ENCODE results near the gene MIP.
"Not testable (repeated sequence)": the region's sequence is repeated elsewhere in the genome, so short reads cannot be mapped to it uniquely, and the experiment has no call there.

- TF ChIP-seq, protein P1, sequence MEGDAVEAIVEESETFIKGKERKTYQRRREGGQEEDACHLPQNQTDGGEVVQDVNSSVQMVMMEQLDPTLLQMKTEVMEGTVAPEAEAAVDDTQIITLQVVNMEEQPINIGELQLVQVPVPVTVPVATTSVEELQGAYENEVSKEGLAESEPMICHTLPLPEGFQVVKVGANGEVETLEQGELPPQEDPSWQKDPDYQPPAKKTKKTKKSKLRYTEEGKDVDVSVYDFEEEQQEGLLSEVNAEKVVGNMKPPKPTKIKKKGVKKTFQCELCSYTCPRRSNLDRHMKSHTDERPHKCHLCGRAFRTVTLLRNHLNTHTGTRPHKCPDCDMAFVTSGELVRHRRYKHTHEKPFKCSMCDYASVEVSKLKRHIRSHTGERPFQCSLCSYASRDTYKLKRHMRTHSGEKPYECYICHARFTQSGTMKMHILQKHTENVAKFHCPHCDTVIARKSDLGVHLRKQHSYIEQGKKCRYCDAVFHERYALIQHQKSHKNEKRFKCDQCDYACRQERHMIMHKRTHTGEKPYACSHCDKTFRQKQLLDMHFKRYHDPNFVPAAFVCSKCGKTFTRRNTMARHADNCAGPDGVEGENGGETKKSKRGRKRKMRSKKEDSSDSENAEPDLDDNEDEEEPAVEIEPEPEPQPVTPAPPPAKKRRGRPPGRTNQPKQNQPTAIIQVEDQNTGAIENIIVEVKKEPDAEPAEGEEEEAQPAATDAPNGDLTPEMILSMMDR (IDR thresholded peaks at IDR 0.05): not testable (repeated sequence)
- not testable (repeated sequence) for TF ChIP-seq EP300, POLR2A, POLR2AphosphoS5 (IDR thresholded peaks at IDR 0.05)
These were observed 11.2 kb downstream of the MIP start for GRCh38 chr12:56443208-56443607.
